Body of pancreas (tissue), 4 donors: Measurements from ENCODE around the gene FLCN. TPM values are rescaled to one million over a fixed set of nuclear protein-coding genes. Genes with fewer than 3 reads are reported as not detected.

ENCODE experiments used
- ATAC-seq: fragments of 150-250 bp; one replicate; pipeline ENCODE4 v1.9.1; 2016
- DNase-seq, 4 donors: peaks; one replicate each; pipeline ENCODE4 v3.0.0-alpha.2; 2019
- H3K27ac ChIP-seq, 4 donors: fragments of 200-600 bp; sonication (generic); 1 replicate in 3 of 4; 2 replicates in 1 of 4; pipeline versions ENCODE4 v1.5.1 to v1.6.1; 2016 to 2019; ENCODE audit warnings: mild to moderate bottlenecking in 1 of 4, mixed read lengths in 1 of 4, moderate library complexity in 1 of 4
- H3K27me3 ChIP-seq, 2 donors: fragments of 200-600 bp; sonication (generic); one replicate each; pipeline ENCODE4 v1.6.0; 2016; ENCODE audit warnings: mild to moderate bottlenecking in 1 of 2
- H3K36me3 ChIP-seq, 2 donors: fragments of 200-600 bp; sonication (generic); replicated peaks in 1 of 2; 2 replicates each; pipeline ENCODE4 v1.5.1; 2016; ENCODE audit warnings: low read depth in 2 of 2; ENCODE audit not compliant: insufficient read depth in 1 of 2
- H3K4me1 ChIP-seq: fragments of 200-600 bp; sonication (generic); one replicate; pipeline ENCODE4 v1.6.0; 2016
- H3K4me3 ChIP-seq, 2 donors: fragments of 200-600 bp; sonication (generic); 1 replicate in 1 of 2; 2 replicates in 1 of 2; pipeline ENCODE4 v1.5.1; 2016 to 2019
- H3K9me3 ChIP-seq, 3 donors: fragments of 200-600 bp; sonication (generic); 1 replicate in 2 of 3; 2 replicates in 1 of 3; pipeline ENCODE4 v1.5.1; 2016
- CTCF ChIP-seq, 7 experiments: fragments of 450-650 bp in 4 of 7; fragments of 200-600 bp in 3 of 7; sonication (generic) in 3 of 7; IDR thresholded peaks; one replicate each; pipeline ENCODE4 v1.5.1; 2016 to 2019; ENCODE audit warnings: antibody characterized with exemption in 7 of 7
- POLR2A ChIP-seq, 3 donors: fragments of 450-650 bp; IDR thresholded peaks; one replicate each; pipeline ENCODE4 v1.6.1; 2016; ENCODE audit warnings: antibody characterized with exemption in 3 of 3, mild to moderate bottlenecking in 2 of 3
- WGBS, 2 donors: methylation state at CpG; one replicate each; pipeline ENCODE4 v1.1.5; 2017; 5-methylcytosine and 5-hydroxymethylcytosine counted together
- intact Hi-C: fragments of 100-400 bp; cut with DNase I; formaldehyde crosslinking; loops from one replicate; pipeline ENCODE4 v1.15.1; 2023
- total RNA-seq, 2 donors: library from RNA; depleted of rRNA; stranded (reverse); fragments of >200 nt; gene quantifications; one replicate each; pipeline ENCODE4 v1.1.0, GENCODE V29; 2016

The FLCN gene
- total RNA-seq, 2 donors from 2014 or later: 35.8 to 64.3 TPM

GRCh38 chr17:17229416-17230384 is 7.3 kb downstream of the FLCN start:
- TF ChIP-seq POLR2A (IDR thresholded peaks at IDR 0.05): no peak
- TF ChIP-seq CTCF (IDR thresholded peaks at IDR 0.05): no peak
- intact Hi-C loops: no loop called here
- DNase-seq: no peak
- 86 to 89% methylated on average over 26 of the region's 26 CpGs for WGBS, 2 donors
- Histone ChIP-seq H3K27me3 (no peaks in the 10 kb centered on the region), H3K27ac (no peak overlapping the region), H3K4me1 (peaks cover 13% of the 10 kb centered on the region), H3K4me3 (no peak overlapping the region), H3K36me3 (peaks cover 3 to 29% of the 10 kb centered on the region in 2 donors), H3K9me3 (no peaks in the 10 kb centered on the region)
- no peak for ATAC-seq

GRCh38 chr17:17228521-17229279 is 8.3 kb downstream of the FLCN start:
- DNase-seq: no peak
- no peak overlapping the region for H3K4me3 ChIP-seq
- H3K27me3 ChIP-seq: no peaks in the 10 kb centered on the region
- H3K27ac ChIP-seq: no peak overlapping the region
- peaks cover 7% of the 10 kb centered on the region for H3K4me1 ChIP-seq
- TF ChIP-seq POLR2A (IDR thresholded peaks at IDR 0.05) (no peak), CTCF (IDR thresholded peaks at IDR 0.05) (no peak)
- WGBS, 2 donors: 88 to 95% methylated on average over 17 of the region's 17 CpGs
- intact Hi-C loops: no loop called here
- no peak for ATAC-seq
- H3K9me3 ChIP-seq: no peaks in the 10 kb centered on the region
- peaks cover 7 to 38% of the 10 kb centered on the region in 2 donors for H3K36me3 ChIP-seq

GRCh38 chr17:17227608-17228520 is 9.1 kb downstream of the FLCN start:
- DNase-seq: peak in 2 of 4 donors; percentile 33 to 38
- ATAC-seq: peak; percentile 58
- Histone ChIP-seq H3K4me1 (peaks cover 7% of the 10 kb centered on the region), H3K9me3 (no peaks in the 10 kb centered on the region), H3K27ac (no peak overlapping the region), H3K27me3 (no peaks in the 10 kb centered on the region), H3K36me3 (peaks cover 11 to 43% of the 10 kb centered on the region in 2 donors), H3K4me3 (no peak overlapping the region)
- 83 to 86% methylated on average over 19 to 25 of the region's 25 CpGs for WGBS, 2 donors
- intact Hi-C loops: no loop called here
- TF ChIP-seq POLR2A (IDR thresholded peaks at IDR 0.05) (no peak), CTCF (IDR thresholded peaks at IDR 0.05) (no peak)

GRCh38 chr17:17226451-17227265 is 10.3 kb downstream of the FLCN start:
- H3K36me3 ChIP-seq: peaks cover 11 to 49% of the 10 kb centered on the region in 2 donors
- no peaks in the 10 kb centered on the region for H3K27me3 ChIP-seq
- H3K4me1 ChIP-seq: peaks cover 7% of the 10 kb centered on the region
- no peaks in the 10 kb centered on the region for H3K9me3 ChIP-seq
- ATAC-seq (no peak), DNase-seq (no peak)
- intact Hi-C loops: no loop called here
- 94 to 99% methylated on average over 5 to 16 of the region's 16 CpGs for WGBS, 2 donors
- no peak overlapping the region for H3K27ac ChIP-seq
- H3K4me3 ChIP-seq: no peak overlapping the region
- TF ChIP-seq POLR2A (IDR thresholded peaks at IDR 0.05): no peak
- TF ChIP-seq CTCF (IDR thresholded peaks at IDR 0.05): no peak
